Stimulated activated CD4-positive, alpha-beta T cell treated with anti-CD3 and anti-CD28 coated beads, Interleukin-4, amount 100 ng/mL, for 4 hours (primary cell): ENCODE data around the gene LUM.

Experiments
- DNase-seq, 2 experiments: peaks; one replicate each; pipeline ENCODE4 v3.0.0-alpha.2; 2020

Gene LUM

GRCh38 chr12:91074154-91074709 lies 37.1 kb downstream of the LUM start:
- no peak for DNase-seq

GRCh38 chr12:91073426-91073825 lies 37.9 kb downstream of the LUM start:
- no peak for DNase-seq

GRCh38 chr12:91072931-91073330 lies 38.4 kb downstream of the LUM start:
- DNase-seq: no peak

GRCh38 chr12:91070936-91071335 lies 40.4 kb downstream of the LUM start:
- no peak for DNase-seq

GRCh38 chr12:91065396-91065795 lies 45.9 kb downstream of the LUM start:
- no peak for DNase-seq

GRCh38 chr12:91064640-91065039 lies 46.7 kb downstream of the LUM start:
- no peak for DNase-seq

- no peak for DNase-seq
Measured at GRCh38 chr12:91061091-91061490, 50.2 kb downstream of the LUM start.

- DNase-seq: no peak
Measured at GRCh38 chr12:91059211-91059610, 52.1 kb downstream of the LUM start.

GRCh38 chr12:91058786-91059185 lies 52.5 kb downstream of the LUM start:
- no peak for DNase-seq

GRCh38 chr12:91057368-91058165 lies 53.7 kb downstream of the LUM start, which contains the start of gene KERA:
Gene KERA (minus strand): TSS chr12:91058024. CDS start chr12:91056281, 1,743 bp downstream.
- DNase-seq: no peak

- DNase-seq: no peak
Measured at GRCh38 chr12:91056488-91056887, 54.8 kb downstream of the LUM start.

GRCh38 chr12:91055976-91056375 lies 55.3 kb downstream of the LUM start:
- no peak for DNase-seq

- no peak for DNase-seq
Measured at GRCh38 chr12:91053951-91054715, 57.2 kb downstream of the LUM start.
